Midbrain (tissue), 1 donor: ENCODE results near the gene PATJ.
"Not testable (repeated sequence)": the region's sequence is repeated elsewhere in the genome, so short reads cannot be mapped to it uniquely, and the experiment has no call there.

Experiments used
- DNase-seq: peaks from one replicate; lab custom pipeline; 2025; lab: John Stamatoyannopoulos, UW

PATJ gene

DNA sequence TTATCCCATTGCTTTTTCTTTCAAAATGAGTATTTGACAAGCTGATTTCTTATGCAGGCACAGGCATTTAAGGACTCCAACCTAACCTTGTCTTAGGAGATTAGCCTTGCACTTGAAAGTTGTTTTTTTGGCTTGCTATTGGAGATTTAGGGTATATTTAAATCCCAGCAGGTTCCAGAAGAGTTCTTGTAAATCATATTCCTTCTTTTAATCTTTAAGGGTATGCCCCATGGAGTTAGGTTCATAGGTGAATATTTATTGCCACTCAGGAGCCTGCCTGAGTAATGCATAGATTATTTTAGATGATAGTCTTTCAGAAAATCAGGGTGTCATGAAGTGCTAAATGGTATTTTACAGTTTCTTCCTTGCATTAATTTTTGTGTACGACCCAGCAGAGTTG is 146.5 kb downstream of the PATJ start:
- DNase-seq = no peak

DNA sequence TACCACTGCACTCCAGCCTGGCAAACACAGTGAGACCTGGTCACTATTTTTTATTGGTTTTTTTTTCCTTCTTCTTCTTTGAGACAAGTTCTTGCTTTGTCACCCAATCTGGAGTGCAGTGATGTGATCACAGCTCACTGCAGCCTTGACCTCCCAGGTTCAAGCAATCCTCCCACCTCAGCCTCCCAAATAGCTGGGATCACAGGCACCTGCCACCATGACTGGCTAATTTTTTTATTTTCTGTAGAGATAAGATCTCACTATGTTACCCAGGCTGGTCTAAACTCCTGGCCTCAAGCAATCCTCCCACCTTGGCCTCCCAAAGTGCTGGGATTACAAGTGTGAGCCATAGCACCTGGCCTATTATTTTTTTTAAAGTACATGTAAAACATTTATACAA is 148.2 kb downstream of the PATJ start:
- DNase-seq = not testable (repeated sequence)

DNA sequence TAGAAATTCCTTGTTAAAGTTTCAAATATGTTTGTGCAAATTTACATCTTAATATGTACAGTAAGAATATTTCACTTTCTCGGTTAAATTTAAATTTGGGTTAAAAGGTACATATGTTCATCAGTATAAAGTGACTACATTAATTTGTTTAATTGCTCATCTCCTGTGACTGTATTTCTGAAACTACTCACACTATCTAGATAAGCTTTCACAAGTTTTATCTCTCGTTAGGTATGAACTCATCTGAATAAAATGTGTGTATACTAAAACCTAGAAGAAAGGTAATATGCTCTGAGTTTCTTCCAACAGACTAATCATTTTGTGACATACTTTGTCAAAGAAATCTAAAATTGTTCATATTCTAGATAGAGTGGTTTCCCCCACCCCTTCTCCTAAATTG is 150.7 kb downstream of the PATJ start:
- no peak for DNase-seq

DNA sequence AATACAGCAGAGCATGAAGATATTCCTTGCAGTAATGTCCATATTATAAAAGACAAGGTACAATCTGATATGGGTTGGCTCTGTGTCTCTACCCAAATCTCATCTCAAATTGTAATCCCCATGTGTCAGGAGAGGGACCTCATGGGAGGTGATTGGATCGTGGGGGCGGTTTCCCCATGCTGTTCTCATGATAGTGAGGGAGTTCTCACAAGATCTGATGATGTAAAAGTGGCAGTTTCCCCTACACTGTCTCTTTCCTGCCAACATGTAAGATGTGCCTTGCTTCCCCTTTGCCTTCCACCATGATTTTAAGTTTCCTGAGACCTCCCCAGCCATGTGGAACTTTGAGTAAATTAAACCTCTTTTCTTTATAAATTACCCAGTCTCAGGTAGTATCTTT is 152.0 kb downstream of the PATJ start:
- not testable (repeated sequence) for DNase-seq

DNA sequence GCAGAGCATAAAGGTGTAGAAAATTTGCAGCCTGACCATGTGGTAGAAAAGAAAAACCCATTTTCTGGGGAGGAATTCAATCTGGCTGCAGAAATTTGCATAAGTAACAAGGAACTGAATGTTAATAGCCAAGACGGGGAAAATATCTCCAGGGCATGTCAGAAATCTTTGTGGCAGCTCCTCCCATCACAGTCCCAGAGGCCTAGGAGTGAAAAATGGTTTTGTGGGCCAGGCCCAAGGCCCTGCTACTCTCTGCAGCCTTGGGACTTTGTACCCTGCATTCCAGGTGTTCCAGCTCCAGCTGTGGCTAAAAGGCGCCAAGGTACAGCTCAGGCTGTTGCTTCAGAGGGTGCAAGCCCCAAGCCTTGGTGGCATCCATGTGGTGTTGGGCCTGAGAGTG is 152.9 kb downstream of the PATJ start:
- DNase-seq = no peak

DNA sequence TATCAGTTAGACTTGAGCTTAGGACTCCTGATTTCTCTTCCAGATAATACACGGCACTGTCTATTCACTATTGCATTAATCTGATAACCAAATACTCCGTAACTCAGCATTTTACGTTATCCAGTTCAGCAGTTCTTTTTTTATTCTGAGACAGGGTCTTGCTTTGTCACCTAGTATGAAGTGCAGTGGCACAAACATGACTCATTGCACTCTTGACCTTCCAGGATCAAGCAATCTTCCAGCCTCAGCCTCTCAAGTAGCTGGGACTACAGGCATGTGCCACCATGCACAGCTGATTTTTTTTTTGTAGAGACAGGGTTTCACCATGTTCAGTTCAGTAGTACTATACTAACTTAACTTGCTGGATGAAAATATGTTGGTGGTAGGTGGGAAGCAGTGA is 156.4 kb downstream of the PATJ start:
- DNase-seq = no peak

DNA sequence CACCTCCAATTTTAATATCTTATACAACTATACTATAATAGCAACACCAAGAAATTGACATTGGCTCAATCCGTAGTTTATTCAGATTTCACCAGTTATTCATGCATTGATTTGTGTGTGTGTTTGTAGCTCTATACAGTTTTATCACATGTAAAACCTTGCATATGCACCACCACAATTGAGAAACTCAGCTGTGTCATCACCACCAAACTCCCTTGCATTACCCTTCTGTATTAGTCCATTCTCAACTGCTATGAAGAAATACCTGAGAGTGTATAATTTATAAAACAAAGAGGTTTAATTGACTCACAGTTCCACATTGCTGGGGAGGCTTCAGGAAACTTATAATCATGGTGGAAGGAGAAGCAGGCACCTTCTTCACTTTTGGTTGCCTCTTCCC is 162.1 kb downstream of the PATJ start:
- no peak for DNase-seq

DNA sequence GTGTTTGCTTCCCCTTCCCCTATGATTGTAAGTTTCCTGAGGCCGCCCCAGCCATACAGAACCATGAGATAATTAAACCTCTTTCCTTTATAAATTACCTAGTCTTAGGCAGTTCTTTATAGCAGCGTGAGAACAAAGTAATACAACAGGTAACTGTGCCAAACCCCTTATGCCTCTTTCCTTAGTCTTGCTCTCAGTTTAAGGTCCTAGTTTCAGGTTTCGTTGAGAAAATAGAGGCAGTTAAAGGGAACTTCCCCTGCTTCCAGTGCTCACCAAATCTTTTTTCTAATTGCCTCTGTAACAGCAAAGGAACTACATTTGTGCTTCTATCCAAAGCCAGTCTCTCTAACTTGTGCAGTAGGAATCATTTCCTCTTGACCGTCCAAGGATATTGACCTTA is 164.8 kb downstream of the PATJ start:
- no peak for DNase-seq

DNA sequence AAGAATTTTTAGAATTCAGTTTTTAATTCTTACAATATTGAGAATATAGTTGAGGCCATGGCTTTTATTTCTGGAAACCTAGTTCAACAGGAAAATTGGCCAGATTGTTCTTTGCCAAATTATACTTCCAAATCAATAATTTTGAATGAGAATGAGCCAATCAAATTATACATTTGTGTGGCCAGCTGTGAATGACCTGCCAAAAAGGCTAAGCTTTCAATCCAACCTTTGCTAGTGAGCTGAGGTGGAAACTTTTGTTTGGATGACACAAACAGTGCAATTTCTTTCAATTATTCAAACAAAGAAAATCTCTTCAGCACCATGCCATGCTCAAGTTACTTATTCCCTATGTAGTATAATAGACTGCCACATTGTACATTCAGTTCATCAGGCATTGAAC is 167.8 kb downstream of the PATJ start:
- no peak for DNase-seq

DNA sequence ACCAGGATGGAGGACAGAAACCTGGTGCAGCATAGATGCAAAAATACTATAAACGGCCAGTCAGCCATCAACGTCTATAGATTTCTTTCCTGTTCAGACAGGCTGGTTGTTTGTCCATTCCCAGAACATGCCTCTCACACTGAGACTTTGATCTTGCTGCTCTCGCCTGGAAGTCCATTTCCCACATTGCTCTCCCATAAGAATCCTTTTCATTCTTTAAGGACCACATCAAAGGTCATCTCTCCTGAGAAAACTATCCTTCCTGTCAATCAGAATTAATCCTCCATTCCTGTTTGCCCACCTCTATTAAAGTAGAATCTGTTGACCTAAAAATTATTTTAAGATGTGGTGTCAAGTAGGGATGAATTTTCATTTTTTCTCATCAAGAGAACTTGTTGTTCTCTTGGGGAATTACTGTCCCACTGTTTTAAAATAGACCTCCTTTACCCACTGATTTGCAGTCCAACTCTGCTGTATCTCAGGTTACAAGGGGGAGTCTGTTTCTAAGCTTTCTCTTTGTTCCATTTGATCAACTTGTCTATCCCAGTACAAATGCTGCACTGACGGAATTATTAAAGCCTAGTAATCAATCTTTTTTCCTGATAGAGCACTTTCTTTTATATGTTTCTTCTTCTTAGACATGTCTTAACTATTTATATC is 172.7 kb downstream of the PATJ start:
- DNase-seq = no peak

DNA sequence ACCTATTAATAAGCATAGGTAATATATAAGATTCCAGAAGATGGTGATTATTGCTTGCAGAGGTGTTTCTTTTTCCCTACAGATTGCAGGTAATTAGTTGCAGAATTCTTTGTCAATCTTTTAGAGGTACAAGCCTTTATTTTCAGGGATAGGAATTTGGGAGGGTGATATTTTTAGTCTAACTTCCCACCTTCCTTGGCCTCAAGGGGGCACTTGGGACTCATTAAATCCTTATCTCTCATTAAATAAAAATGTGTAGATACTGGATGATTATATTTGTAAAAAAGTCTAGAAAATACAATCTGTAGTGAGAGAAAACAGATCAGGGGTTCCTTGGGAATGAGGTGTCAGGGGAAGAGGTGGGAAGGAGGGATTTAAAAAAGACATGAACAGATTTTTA is 179.2 kb downstream of the PATJ start:
- DNase-seq = no peak

DNA sequence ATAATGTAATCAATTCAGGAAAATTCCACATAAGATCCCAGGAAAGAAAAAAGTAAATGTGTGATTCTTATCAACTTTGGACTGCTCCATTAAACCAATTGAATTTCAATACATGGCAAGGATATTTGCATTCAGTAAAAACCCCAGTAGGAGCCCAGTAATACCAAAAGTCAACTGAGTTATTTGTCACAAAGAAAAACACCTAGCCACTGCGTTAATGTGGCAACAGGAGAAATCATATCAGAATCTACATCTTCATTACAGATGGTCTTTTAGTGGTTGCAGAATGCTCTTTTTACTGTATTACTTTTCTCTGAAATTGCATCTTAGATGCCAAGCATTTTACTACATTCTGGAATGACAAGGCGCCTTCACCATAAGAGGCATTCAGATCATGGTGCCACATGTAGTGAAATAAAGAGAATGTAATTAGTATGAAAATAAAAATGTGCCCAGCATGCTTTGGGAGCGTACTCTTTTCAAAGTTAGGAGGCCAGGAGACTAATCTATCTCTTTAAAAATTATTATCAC is 180.7 kb downstream of the PATJ start:
- no peak for DNase-seq

DNA sequence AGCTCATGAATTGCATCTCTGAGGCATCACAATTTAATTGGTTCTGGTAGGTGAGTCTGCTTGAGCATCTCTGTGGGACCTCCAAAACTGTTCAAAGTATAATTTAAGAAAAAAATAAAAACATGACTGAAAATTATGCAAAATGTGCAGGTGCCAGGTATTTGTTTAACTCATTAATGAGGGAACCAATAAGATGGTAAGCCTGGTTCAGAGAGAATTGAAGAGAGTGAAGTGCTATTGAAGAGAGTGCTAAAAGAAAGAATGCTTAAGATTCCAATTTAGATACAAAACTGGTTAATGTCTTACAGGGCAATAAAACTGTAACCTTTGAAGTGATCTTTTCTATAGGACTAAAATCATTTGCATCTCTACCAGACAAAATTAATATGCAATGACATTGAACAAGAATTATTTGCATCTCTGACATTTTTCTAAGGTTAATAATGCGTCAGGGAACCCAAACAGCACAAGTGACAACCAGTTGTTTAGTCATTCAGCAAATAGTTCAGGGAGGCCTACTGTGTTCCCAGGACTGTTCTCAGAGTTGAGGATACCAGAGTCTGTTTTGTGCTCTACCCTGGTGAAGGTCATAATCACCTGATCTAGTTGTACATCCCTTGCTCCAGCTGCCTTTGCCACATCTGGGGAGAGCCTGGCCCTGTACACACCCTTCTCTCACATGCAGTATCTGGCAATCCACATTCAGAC is 183.5 kb downstream of the PATJ start:
- DNase-seq = no peak

DNA sequence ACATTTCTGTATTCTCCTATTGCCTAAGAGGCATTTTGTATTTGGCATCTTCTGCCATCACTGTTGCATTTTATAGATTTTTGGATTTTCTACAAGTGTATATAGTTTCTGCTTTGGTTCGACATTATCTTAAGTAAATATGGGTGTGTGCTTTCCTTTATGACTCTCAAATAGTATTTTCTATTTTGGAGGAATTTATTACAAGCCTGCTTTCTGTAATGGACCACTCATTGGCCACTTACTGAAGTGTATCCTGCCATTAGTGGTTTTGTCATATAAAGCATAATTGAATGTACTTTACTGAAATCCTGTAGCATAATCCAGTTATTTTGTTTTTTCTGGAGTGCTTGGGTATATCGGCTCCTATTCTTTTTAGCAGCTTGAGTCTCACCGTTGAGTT is 184.3 kb downstream of the PATJ start:
- no peak for DNase-seq

DNA sequence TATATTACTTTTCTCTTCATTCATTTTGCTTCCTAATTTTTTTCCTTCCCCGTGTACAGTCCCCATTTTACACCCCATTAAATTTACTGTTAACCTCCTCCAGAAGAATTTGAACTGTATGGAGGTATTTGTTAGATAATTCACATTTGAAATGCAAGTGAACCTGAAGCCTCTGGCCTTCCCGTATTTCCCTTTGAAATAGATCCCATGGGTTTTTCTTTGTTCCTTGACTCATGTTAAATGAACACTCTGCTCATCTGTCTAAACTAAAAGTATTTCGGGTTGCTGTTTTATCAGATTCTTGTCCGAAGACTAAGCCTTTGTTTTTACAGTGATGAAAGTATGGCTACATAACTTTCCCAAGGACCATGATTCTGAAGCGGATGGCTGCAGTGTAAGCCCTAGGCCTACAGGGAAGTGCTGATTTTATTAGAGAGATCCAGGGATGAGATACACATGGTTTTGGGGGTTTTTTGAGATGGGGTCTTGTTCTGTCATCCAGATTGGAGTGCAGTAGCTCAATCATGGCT is 187.9 kb downstream of the PATJ start:
- DNase-seq = no peak

DNA sequence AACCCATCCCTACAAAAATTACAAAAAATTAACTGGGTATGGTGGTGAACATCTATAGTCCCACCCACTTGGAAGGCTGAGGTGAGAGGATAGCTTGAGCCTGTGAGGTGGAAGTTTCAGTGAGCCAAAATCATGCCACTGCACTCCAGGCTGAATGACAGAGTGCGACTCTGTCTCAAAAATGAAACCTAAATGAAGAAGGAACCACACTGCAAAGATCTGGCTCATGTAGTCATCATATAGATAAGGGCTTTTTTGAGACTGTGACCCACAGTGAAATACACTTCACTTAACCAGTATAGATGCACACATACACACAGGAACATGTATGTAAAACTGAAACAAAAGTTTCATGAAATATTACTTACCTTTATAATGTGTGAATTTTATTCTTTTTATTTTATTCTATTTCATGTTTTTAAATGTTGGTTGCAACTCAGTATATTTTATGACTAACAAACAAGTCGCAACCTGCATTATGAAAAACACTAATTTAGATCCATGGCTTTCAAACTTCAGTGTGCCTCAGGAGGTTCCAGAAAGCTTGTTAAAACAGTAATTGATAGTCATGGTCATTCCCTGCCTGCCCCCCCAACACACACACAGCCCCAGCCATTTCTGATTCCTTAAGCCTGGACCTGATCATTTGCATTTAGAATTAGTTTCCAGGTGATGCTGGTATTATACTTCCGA is 189.5 kb downstream of the PATJ start:
- no peak for DNase-seq

DNA sequence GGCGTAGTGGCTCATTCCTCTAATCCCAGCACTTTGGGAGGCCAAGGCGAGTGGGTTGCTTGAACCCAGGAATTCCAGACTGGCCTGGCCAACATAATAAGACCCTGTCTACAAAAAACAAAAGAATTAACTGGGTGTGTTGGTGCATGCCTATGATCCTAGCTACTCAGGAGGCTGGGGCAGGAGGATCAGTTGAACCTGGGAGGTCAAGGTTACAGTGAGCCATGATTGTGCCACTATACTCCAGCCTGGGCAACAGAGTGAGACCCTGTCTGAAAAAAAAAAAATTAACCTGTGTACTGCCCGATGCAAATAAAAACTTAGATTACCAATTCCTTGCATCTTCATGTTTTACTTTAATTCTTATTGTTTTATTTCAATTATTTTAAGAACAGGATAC is 193.2 kb downstream of the PATJ start:
- no peak for DNase-seq

DNA sequence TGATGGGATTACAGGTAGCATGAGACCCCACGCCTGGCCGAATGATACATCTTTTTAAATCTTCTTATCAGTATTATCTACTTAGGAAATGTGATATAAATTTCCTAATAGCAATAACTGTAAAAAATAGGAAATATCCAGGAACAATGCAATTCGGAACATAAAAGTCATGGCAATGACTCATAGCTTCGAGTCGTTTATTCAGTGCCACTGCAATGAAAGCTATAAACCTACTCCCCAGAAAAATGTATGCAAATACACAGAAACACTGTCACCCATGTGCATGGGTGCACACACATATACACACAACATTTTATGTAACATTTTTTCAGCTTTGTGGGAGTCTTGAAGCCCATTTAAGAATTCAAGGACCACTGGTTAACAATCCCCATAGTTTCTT is 194.6 kb downstream of the PATJ start:
- DNase-seq = no peak

DNA sequence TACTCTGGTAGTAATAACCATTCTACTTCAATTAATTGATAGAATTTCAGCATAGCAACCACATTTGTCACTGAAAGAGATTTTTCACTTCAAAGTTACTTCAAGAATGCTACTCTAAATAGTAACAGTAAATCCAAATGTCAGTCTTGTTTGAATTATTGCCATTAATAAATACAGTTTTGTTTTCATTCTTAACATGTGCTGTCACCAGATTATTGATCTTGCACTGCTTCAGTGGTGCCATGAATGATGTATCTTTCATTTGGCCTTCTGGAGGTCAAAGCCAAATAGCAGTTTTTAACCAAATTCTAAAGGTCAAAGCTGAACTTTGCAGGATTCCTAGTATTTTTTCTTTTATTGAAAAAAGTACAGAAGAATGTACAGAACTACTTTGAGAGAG is 199.5 kb downstream of the PATJ start:
- no peak for DNase-seq

DNA sequence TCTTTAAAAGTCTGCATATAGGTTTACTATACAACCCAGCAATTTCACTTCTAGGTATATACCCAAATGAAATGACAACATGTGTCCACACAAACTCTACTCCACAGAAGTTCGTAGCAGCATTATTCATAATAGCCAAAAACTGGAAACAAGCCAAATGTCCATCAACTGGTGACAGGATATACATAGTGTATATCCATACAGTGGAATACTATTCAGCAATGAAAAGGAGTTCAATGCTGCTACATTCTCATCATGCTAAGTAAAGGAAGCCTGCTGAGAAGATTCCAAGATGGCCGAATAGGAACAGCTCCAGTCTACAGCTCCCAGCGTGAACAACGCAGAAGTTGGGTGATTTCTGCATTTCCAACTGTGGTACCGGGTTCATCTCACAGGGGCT is 200.6 kb downstream of the PATJ start:
- DNase-seq = no peak

DNA sequence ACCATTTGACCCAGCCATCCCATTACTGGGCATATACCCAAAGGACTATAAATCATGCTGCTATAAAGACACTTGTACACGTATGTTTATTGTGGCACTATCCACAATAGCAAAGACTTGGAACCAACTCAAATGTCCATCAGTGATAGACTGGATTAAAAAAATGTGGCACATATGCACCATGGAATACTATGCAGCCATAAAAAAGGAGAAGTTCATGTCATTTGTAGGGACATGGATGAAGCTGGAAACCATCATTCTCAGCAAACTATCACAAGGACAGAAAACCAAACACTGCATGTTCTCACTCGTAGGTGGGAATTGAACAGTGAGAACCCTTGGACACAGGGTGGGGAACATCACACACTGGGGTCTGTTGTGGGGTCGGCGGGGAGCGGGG is 206.4 kb downstream of the PATJ start:
- not testable (repeated sequence) for DNase-seq

DNA sequence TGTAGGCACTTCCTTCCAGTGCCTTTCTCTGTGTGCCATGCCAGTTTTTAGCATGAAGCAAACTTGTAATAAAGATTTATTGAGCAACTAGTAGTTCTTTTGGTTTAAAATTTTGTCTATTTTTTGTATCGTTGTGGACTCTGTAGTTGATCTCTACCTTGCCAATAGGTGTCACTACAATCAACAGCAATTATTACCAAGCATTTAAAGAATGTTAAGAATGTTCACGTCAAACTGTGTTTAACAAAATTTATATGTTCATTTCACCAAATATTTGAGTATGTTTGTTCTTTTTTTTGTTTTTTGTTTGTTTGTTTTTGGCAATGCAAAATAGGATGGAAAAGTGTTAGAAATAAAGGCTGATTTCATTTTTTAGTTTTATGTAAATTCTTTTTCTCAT is 208.1 kb downstream of the PATJ start:
- no peak for DNase-seq
